GM18502 (cell line): ENCODE measurements around the gene FHL2.

ENCODE experiments used
- ATAC-seq: cut with Tn5 transposase; IDR thresholded peaks from one replicate; pipeline ENCODE4 v1.9.1; 2021; ENCODE audit warnings: mild to moderate bottlenecking; ENCODE audit not compliant: unreplicated experiment, poor library complexity

The FHL2 gene

DNA sequence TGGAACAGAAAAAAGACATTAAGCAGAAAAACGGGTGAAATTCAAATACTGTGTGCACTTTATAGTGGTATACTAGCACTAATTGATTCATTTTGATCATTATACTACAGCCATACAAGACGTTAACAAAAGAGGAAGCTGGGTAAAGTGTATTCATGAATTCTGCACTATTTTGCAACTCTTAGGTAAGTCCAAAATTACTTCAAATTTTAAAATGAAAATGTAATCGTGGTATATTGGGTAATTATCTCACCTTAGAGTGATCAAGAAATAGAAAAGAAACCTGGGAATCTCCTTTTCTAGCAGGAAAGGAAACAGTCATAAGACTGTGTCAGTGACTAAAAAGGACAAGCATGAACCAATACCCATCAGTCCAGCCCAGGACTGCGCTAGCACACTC, 74.8 kb downstream of the FHL2 start:
- ATAC-seq, result no peak

DNA sequence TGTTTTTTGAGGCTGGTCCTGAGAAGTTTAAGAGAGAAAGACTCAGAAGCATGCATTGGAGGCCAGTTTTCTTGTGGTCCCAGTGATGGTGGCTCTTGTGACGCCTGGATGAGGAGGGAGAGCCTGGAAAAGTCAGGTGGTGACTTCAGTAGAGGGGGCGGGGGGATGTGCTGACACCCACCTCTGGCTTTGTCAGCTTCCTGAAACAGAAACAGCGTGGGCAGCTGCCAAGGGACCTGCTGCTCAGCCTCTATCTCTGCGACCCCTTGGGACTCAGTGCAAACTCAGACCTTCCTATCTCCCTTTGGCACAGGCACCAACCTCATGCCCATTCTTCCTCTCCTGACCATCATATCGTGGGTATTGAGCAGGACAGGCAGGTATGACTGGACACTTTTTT, 75.7 kb downstream of the FHL2 start:
- no peak for ATAC-seq

DNA sequence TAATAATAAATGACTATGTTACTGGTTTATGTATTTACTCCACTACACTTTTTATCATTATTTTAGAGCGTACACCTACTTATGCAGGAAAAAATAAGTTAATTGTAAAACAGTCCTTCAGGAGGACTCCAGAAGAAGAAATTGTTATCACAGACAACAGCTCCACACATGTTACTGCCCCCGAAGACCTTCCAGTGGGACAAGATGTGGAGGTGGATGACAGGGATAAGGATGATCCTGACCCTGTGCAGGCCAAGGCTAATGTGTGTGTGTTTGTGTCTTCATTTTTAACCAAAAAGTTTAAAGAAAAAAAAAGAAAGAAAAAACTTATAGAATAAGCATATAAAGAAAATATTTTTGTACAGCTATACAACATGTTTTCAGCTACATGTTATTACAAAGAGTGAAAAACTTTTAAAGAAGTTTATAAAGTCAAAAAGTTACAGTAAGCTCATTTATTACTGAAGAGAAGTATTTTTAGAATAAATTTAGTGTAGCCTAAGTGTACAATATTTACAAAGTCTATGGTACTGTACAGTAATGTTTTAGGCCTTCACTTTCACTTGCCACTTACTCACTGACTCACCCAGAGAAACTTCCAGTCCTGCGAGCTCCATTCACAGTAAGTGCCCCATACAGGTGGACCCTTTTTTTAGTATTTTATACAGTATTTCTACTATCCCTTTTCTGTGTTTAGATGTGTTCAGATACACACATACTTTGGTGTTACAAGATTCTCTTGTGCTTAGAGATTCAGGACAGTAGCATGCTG, 76.8 kb downstream of the FHL2 start:
- peak; percentile 51 for ATAC-seq

DNA sequence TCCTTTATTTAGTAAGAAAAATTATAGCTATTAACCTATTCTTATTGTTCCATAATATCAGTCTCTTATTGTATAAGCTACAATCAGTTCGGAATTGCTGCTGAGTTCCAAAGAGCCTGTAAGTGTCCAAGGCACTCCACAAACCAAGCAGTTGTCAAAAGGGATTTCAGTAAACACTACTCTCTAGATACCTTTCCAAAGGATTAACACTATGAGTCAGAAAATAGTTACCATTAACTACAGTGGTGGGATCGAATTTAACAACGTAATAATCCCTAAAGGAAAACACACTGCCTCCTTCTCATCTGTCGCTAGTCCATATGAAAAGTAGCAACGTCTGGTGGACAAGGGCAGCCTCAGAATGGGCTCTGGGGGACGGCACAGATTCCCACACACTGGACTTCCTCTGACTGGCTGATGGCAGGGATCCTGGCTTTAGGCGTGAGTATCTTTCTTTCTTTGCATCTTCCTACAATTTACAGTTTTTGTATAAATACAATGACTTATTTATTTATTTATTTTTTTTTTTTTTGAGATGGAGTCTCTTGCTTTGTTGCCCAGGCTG, 78.1 kb downstream of the FHL2 start:
- ATAC-seq, result no peak

DNA sequence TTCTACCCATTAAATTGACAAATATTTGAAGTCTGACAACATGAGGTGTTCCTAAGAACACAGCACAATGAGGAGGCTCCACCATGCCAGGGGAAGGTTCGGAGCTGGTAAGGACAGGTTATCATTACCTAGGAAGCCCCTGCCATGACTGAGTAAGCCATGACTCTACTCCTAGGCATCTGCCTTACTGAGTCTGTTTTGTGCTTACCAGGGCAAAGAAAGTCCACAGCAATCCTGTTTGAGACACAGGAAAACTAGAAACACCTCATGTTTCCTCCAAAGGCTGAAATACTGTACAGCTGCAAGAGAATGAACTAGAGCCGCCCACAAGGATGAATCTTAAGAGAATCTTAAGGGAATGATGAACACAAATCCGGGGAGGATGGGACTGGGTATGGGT, 80.9 kb downstream of the FHL2 start:
- no peak for ATAC-seq

DNA sequence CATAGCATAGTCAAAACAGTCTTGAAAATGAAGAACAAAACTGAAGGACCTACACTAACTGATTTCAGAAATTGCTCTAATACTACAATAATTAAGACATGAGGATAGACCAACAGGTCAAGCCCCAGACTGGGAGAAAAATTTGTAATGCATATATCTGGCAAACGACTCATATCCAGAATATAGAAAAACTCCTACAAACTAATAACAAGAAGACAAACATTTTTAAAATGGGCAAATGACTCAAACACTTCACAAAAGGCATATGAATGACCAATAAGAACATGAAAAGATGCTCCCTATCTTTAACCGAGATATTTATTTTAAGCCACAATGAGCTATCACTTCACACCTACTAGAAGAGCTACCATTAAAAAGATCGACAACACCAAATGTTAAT, 83.5 kb downstream of the FHL2 start:
- ATAC-seq, result peak; percentile 63

DNA sequence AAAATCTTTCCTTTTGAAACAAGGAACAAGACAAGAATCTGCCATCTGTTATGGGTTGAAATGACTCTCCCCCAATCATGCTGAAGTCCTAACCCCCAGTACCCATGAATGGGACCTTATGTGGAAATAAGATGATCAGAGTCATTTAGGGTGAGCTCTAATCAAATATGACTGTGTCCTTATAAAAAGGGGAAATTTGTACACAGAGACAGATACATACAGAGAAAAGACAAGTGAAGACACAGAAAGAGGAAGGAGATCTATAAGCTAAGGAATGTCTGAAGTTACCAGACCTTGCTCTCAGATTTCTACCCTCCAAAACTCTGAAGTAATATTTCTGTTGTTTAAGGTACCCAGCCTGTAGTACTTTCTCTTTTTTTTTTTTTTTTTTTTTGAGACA, 85.0 kb downstream of the FHL2 start:
- peak; percentile 53 for ATAC-seq
